Stimulated activated CD8-positive, alpha-beta memory T cell treated with anti-CD3 and anti-CD28 coated beads, Interleukin-12 subunit alpha, Interleukin-12 subunit beta, amount 100 ng/mL, for 24 hours (primary cell): ENCODE data around the gene PCDHGA6.
"Not testable (repeated sequence)": the region's sequence is repeated elsewhere in the genome, so short reads cannot be mapped to it uniquely, and the experiment has no call there.

Source experiments
- DNase-seq: peaks from one replicate; pipeline ENCODE4 v3.0.0-alpha.2; 2020; ENCODE audit errors: extremely low read depth

PCDHGA6 gene

DNA sequence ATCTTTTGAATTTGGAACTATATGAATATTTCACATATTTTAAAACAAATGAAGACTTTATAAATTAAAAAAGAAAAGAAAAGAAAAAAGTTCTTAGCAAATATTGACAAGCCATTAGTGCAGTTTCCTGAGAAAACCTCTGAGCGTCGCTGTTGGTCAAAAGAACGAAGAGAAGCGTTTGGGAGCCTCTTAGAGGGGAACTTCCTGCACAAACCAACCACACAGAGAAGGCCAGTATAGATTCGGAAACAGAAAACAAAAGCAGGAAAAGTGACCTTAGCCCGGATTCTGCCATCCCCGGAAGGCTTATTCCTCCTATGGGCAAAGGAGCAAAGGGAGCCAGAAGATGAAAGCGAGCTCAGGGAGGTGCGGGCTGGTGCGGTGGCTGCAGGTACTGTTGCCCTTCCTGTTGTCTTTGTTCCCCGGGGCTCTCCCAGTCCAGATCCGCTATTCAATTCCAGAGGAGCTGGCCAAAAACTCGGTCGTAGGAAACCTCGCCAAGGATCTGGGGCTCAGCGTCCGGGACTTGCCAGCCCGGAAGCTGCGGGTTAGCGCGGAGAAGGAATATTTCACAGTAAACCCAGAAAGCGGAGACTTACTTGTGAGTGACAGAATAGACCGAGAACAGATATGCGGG lies 13.8 kb upstream of the PCDHGA6 start, which contains the start of gene PCDHGB2:
TSS of gene PCDHGB2 (plus strand) at position 205 of the 637 bp plus-strand sequence. CDS start at position 347, 142 bp downstream.
- no peak for DNase-seq

DNA sequence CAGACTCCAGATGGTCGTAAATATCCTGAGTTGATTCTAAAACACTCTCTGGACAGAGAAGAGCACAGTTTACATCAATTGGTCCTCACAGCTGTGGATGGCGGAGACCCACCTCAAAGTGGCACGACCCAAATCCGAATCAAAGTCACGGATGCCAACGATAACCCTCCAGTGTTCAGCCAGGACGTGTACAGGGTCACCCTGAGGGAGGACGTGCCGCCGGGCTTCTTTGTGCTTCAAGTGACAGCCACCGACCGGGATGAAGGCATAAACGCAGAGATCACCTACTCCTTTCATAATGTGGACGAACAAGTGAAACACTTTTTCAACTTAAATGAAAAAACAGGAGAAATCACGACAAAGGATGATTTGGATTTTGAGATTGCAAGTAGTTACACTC lies 13.0 kb upstream of the PCDHGA6 start:
- DNase-seq, result no peak

GRCh38 chr5:141362719-141363118 lies 11.0 kb upstream of the PCDHGA6 start:
- no peak for DNase-seq

- no peak for DNase-seq
These were observed 9.6 kb upstream of the PCDHGA6 start, which contains the start of gene PCDHGA5 for GRCh38 chr5:141363952-141364660. PCDHGA5 (plus strand) TSS chr5:141364162; CDS start chr5:141364331, 169 bp downstream.

DNA sequence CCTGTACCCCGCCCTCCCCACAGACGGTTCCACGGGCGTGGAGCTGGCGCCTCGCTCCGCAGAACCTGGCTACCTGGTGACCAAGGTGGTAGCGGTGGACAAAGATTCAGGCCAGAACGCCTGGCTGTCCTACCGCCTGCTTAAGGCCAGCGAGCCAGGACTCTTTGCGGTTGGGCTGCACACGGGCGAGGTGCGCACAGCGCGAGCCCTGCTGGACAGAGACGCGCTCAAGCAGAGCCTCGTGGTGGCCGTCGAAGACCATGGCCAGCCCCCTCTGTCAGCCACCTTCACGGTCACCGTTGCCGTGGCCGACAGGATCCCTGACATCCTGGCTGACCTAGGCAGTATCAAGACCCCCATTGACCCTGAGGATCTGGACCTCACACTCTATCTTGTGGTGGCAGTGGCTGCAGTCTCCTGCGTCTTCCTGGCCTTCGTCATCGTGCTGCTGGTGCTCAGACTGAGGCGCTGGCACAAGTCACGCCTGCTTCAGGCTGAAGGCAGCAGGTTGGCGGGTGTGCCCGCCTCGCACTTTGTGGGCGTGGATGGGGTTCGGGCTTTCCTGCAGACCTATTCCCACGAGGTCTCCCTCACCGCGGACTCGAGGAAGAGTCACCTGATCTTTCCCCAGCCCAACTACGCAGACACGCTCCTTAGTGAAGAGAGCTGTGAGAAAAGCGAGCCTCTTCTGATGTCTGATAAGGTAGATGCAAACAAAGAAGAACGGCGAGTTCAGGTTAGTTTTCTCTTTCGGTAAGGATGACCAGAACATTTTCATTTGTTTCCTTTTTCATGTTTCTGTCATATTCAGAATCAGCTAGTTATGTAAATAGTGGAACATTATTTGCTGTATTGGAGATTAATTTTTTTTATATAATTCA lies 7.4 kb upstream of the PCDHGA6 start:
- no peak for DNase-seq

DNA sequence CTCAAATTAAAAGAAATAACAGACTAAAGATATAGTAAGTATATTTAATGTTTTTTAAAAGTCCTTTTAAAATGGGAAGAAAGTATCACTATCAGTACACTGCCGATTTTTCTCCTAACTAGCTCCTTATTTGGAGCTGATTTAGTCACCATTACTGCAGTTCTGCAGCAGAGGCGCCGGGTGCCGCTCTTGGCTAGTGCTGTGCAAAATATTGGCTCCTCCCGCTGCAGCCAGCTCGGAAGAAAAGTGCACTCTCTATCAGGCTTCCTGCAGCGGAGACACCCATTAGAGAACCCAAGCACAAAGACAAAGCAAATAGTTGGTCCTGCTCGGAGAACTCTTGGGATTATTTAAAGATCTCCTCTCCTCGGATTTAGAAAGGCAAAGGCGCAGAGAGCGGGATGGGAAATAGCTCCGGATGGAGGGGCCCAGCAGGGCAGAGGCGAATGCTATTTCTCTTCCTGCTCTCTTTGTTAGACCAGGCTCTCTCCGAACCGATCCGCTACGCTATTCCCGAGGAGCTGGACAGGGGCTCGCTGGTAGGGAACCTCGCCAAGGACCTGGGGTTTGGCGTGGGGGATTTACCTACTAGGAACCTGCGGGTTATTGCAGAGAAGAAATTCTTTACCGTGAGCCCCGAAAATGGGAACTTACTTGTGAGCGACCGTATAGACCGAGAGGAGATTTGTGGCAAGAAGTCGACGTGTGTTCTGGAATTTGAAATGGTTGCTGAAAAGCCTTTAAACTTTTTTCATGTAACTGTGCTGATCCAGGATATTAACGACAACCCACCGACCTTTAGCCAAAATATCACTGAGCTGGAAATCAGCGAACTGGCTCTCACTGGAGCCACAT lies 3.5 kb upstream of the PCDHGA6 start, which contains the start of gene PCDHGB3:
TSS of gene PCDHGB3 (plus strand) at position 249 of the 855 bp plus-strand sequence. CDS start at position 402, 153 bp downstream.
- DNase-seq, result no peak

- DNase-seq, result no peak
These were observed 1.9 kb upstream of the PCDHGA6 start for GRCh38 chr5:141371572-141372475.

DNA sequence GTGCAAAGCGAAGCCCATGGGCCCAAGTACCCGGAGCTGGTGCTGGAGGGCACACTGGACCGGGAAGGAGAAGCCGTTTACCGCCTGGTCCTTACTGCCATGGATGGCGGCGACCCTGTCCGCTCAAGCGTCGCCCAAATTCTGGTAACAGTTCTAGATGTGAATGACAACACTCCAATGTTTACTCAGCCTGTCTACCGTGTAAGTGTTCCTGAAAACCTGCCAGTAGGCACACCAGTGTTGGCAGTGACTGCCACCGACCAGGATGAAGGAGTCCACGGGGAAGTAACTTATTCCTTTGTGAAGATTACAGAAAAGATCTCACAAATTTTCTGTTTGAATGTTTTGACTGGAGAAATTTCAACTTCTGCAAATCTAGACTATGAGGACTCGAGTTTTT lies 936 bp downstream of the PCDHGA6 start:
- DNase-seq, result no peak

- not testable (repeated sequence) for DNase-seq
These were observed 1.9 kb downstream of the PCDHGA6 start for GRCh38 chr5:141375444-141376155.

DNA sequence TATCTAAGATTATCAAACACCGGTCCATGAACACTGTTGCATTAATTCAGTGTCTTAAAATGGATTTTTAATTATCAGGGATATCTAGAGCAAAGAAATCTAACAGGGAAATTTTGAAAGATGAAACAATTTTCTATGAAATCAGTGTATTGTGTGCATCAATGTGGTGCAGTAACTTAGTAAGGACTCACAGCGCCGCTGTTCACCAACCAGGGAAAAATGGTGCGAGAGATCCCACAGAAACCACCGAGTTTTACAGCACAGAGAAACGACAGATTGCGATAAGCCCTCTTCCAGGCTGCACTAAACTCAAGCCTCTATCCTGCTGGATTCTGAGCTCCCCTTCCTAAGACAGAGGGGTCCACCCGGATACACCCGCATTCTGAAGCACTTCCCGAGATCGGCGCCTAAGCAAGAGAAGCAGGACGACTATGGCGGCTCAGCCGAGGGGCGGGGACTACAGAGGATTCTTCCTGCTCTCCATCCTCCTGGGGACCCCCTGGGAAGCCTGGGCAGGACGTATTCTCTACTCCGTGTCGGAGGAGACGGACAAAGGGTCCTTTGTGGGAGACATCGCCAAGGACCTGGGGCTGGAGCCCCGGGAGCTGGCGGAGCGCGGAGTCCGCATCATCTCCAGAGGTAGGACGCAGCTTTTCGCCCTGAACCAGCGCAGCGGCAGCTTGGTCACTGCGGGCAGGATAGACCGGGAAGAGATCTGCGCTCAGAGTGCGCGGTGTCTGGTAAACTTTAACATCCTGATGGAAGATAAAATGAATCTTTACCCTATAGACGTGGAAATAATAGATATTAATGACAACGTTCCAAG lies 9.0 kb downstream of the PCDHGA6 start, which contains the start of gene PCDHGA7:
TSS of gene PCDHGA7 (plus strand) at position 274 of the 826 bp plus-strand sequence. CDS start at position 432, 158 bp downstream.
- no peak for DNase-seq

DNA sequence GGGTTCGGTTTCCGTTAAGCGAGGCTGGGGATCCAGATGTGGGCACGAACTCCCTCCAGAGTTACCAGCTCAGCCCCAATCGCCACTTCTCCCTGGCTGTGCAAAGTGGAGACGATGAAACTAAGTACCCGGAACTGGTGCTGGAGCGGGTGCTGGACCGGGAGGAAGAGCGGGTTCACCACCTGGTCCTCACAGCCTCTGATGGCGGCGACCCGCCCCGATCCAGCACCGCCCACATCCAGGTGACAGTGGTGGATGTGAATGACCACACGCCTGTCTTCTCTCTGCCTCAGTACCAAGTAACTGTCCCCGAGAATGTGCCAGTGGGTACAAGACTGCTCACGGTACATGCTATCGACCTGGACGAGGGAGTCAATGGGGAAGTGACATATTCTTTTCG lies 9.7 kb downstream of the PCDHGA6 start:
- DNase-seq, result no peak

- DNase-seq, result no peak
These were observed 11.0 kb downstream of the PCDHGA6 start for GRCh38 chr5:141384471-141385267.

DNA sequence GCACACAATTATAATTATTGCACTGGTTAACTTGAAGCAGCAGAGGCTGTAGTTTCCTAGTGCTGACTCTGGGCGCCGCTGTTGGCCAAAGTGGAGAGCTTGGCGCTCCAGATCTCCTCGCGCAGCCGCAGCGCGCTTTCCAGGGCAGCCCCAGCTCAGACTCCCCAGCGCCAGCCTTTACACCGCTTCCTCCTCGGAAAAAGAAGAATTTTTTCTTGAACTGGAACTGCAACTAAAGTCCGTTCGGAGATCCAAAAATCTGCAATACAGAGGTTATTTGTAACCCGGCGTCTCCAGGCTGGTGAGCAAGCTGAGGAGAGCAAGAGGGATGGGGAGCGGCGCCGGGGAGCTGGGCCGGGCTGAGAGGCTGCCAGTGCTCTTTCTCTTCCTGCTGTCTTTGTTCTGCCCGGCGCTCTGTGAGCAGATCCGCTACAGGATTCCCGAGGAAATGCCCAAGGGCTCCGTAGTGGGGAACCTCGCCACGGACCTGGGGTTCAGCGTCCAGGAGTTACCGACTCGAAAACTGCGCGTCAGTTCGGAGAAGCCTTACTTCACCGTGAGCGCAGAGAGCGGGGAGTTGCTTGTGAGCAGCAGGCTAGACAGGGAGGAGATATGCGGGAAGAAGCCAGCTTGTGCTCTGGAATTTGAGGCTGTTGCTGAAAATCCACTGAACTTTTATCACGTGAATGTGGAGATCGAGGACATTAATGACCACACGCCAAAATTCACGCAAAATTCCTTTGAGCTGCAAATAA lies 14.0 kb downstream of the PCDHGA6 start, which contains the start of gene PCDHGB4:
TSS of gene PCDHGB4 (plus strand) at position 142 of the 755 bp plus-strand sequence. CDS start at position 329, 187 bp downstream.
- not testable (repeated sequence) for DNase-seq

DNA sequence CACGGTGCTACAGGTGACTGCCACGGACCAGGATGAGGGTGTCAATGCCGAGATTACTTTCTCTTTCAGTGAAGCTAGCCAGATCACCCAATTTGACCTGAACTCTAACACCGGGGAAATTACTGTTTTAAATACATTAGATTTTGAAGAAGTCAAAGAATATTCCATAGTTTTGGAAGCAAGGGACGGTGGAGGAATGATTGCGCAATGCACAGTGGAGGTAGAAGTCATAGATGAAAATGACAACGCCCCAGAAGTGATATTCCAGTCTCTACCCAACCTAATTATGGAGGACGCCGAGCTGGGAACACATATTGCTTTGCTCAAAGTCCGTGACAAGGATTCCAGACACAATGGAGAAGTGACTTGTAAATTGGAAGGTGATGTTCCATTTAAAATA lies 15.0 kb downstream of the PCDHGA6 start:
- no peak for DNase-seq

DNA sequence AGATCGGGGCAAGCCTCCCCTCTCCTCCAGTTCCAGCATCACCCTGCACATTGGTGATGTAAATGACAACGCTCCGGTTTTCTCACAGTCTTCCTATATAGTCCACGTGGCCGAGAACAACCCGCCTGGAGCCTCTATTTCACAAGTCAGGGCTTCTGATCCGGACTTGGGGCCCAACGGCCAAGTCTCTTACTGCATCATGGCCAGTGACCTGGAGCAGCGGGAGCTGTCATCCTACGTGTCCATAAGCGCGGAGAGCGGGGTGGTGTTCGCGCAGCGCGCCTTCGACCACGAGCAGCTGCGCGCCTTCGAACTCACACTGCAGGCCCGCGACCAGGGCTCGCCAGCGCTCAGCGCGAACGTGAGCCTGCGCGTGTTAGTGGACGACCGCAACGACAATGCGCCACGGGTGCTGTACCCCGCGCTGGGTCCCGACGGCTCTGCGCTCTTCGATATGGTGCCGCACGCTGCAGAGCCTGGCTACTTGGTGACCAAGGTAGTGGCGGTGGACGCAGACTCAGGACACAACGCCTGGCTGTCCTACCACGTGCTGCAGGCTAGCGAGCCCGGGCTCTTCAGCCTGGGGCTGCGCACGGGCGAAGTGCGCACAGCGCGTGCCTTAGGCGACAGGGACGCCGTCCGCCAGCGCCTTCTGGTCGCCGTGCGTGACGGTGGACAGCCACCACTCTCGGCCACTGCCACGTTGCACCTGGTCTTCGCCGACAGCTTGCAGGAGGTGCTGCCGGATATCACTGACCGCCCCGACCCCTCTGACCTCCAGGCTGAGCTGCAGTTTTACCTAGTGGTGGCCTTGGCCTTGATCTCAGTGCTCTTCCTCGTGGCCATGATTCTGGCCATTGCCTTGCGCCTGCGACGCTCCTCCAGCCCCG lies 15.7 kb downstream of the PCDHGA6 start:
- no peak for DNase-seq
